ENCODE measurements around the gene TINAG. TPM values are rescaled to one million over a fixed set of nuclear protein-coding genes. Genes with fewer than 3 reads are reported as not detected.

TINAG gene
- total RNA-seq, 1 donor from 2014 or later, result not detected

- Mint-ChIP-seq H3K9me3 (peaks cover 3% of the 10 kb centered on the region), H3K27ac (no peak overlapping the region), H3K4me3 (no peak overlapping the region), H3K27me3 (ENCODE audit: insufficient read depth) (no peaks in the 10 kb centered on the region), H3K4me1 (ENCODE audit: low read depth) (peaks cover 3% of the 10 kb centered on the region), H3K36me3 (ENCODE audit: low read depth) (no peaks in the 10 kb centered on the region)
- DNase-seq (ENCODE audit: low spot score), result no peak
- intact Hi-C loops (cut with micrococcal nuclease), result no loop called here
Observed at GRCh38 chr6:54286141-54286540, 22.1 kb upstream of the TINAG start.

- H3K36me3 Mint-ChIP-seq (ENCODE audit: low read depth), result no peaks in the 10 kb centered on the region
- intact Hi-C loops (cut with micrococcal nuclease), result no loop called here
- H3K4me1 Mint-ChIP-seq (ENCODE audit: low read depth), result peaks cover 13% of the 10 kb centered on the region
- no peak overlapping the region for H3K4me3 Mint-ChIP-seq
- H3K27ac Mint-ChIP-seq, result no peak overlapping the region
- DNase-seq (ENCODE audit: low spot score), result no peak
- no peaks in the 10 kb centered on the region for H3K27me3 Mint-ChIP-seq (ENCODE audit: insufficient read depth)
- H3K9me3 Mint-ChIP-seq, result no peaks in the 10 kb centered on the region
Observed at GRCh38 chr6:54288474-54288873, 19.8 kb upstream of the TINAG start.

GRCh38 chr6:54289426-54289825 is 18.8 kb upstream of the TINAG start:
- peaks cover 13% of the 10 kb centered on the region for H3K4me1 Mint-ChIP-seq (ENCODE audit: low read depth)
- no peaks in the 10 kb centered on the region for H3K27me3 Mint-ChIP-seq (ENCODE audit: insufficient read depth)
- intact Hi-C loops (cut with micrococcal nuclease), result no loop called here
- no peak overlapping the region for H3K27ac Mint-ChIP-seq
- H3K9me3 Mint-ChIP-seq, result no peaks in the 10 kb centered on the region
- DNase-seq (ENCODE audit: low spot score), result no peak
- no peaks in the 10 kb centered on the region for H3K36me3 Mint-ChIP-seq (ENCODE audit: low read depth)
- no peak overlapping the region for H3K4me3 Mint-ChIP-seq

GRCh38 chr6:54291146-54291545 is 17.1 kb upstream of the TINAG start:
- Mint-ChIP-seq H3K4me1 (ENCODE audit: low read depth) (peaks cover 13% of the 10 kb centered on the region), H3K9me3 (no peaks in the 10 kb centered on the region), H3K27me3 (ENCODE audit: insufficient read depth) (no peaks in the 10 kb centered on the region), H3K4me3 (no peak overlapping the region), H3K27ac (no peak overlapping the region), H3K36me3 (ENCODE audit: low read depth) (no peaks in the 10 kb centered on the region)
- intact Hi-C loops (cut with micrococcal nuclease), result no loop called here
- DNase-seq (ENCODE audit: low spot score), result no peak

GRCh38 chr6:54291738-54292137 is 16.5 kb upstream of the TINAG start:
- no peak overlapping the region for H3K4me3 Mint-ChIP-seq
- H3K27ac Mint-ChIP-seq, result no peak overlapping the region
- intact Hi-C loops (cut with micrococcal nuclease), result no loop called here
- no peaks in the 10 kb centered on the region for H3K27me3 Mint-ChIP-seq (ENCODE audit: insufficient read depth)
- no peaks in the 10 kb centered on the region for H3K36me3 Mint-ChIP-seq (ENCODE audit: low read depth)
- no peaks in the 10 kb centered on the region for H3K9me3 Mint-ChIP-seq
- H3K4me1 Mint-ChIP-seq (ENCODE audit: low read depth), result peaks cover 13% of the 10 kb centered on the region
- DNase-seq (ENCODE audit: low spot score), result no peak

GRCh38 chr6:54294965-54295532 is 13.2 kb upstream of the TINAG start:
- Mint-ChIP-seq H3K4me3 (no peak overlapping the region), H3K9me3 (no peaks in the 10 kb centered on the region), H3K36me3 (ENCODE audit: low read depth) (no peaks in the 10 kb centered on the region), H3K27ac (no peak overlapping the region), H3K27me3 (ENCODE audit: insufficient read depth) (no peaks in the 10 kb centered on the region), H3K4me1 (ENCODE audit: low read depth) (peaks cover 13% of the 10 kb centered on the region)
- no peak for DNase-seq (ENCODE audit: low spot score)
- intact Hi-C loops (cut with micrococcal nuclease), result no loop called here

- intact Hi-C loops (cut with micrococcal nuclease), result no loop called here
- Mint-ChIP-seq H3K36me3 (ENCODE audit: low read depth) (no peaks in the 10 kb centered on the region), H3K27me3 (ENCODE audit: insufficient read depth) (no peaks in the 10 kb centered on the region), H3K9me3 (no peaks in the 10 kb centered on the region), H3K4me1 (ENCODE audit: low read depth) (no peaks in the 10 kb centered on the region), H3K27ac (no peak overlapping the region), H3K4me3 (no peak overlapping the region)
- no peak for DNase-seq (ENCODE audit: low spot score)
Observed at GRCh38 chr6:54299542-54300269, 8.5 kb upstream of the TINAG start.

GRCh38 chr6:54301770-54302169 is 6.5 kb upstream of the TINAG start:
- Mint-ChIP-seq H3K4me1 (ENCODE audit: low read depth) (no peaks in the 10 kb centered on the region), H3K27me3 (ENCODE audit: insufficient read depth) (no peaks in the 10 kb centered on the region), H3K9me3 (no peaks in the 10 kb centered on the region), H3K36me3 (ENCODE audit: low read depth) (no peaks in the 10 kb centered on the region), H3K27ac (no peak overlapping the region), H3K4me3 (no peak overlapping the region)
- DNase-seq (ENCODE audit: low spot score), result no peak
- intact Hi-C loops (cut with micrococcal nuclease), result no loop called here

GRCh38 chr6:54307439-54307910 is 766 bp upstream of the TINAG start:
- H3K4me1 Mint-ChIP-seq (ENCODE audit: low read depth), result no peaks in the 10 kb centered on the region
- H3K9me3 Mint-ChIP-seq, result no peaks in the 10 kb centered on the region
- H3K4me3 Mint-ChIP-seq, result no peak overlapping the region
- intact Hi-C loops (cut with micrococcal nuclease), result no loop called here
- DNase-seq (ENCODE audit: low spot score), result no peak
- H3K27me3 Mint-ChIP-seq (ENCODE audit: insufficient read depth), result no peaks in the 10 kb centered on the region
- H3K36me3 Mint-ChIP-seq (ENCODE audit: low read depth), result no peaks in the 10 kb centered on the region
- H3K27ac Mint-ChIP-seq, result no peak overlapping the region

GRCh38 chr6:54308986-54309315 is 710 bp downstream of the TINAG start:
- intact Hi-C loops (cut with micrococcal nuclease), result no loop called here
- no peaks in the 10 kb centered on the region for H3K4me1 Mint-ChIP-seq (ENCODE audit: low read depth)
- H3K36me3 Mint-ChIP-seq (ENCODE audit: low read depth), result no peaks in the 10 kb centered on the region
- no peak overlapping the region for H3K27ac Mint-ChIP-seq
- no peaks in the 10 kb centered on the region for H3K27me3 Mint-ChIP-seq (ENCODE audit: insufficient read depth)
- no peak overlapping the region for H3K4me3 Mint-ChIP-seq
- no peak for DNase-seq (ENCODE audit: low spot score)
- H3K9me3 Mint-ChIP-seq, result no peaks in the 10 kb centered on the region

- no peak for DNase-seq (ENCODE audit: low spot score)
- no peaks in the 10 kb centered on the region for H3K36me3 Mint-ChIP-seq (ENCODE audit: low read depth)
- H3K27me3 Mint-ChIP-seq (ENCODE audit: insufficient read depth), result no peaks in the 10 kb centered on the region
- no peak overlapping the region for H3K27ac Mint-ChIP-seq
- no peak overlapping the region for H3K4me3 Mint-ChIP-seq
- H3K9me3 Mint-ChIP-seq, result no peaks in the 10 kb centered on the region
- H3K4me1 Mint-ChIP-seq (ENCODE audit: low read depth), result no peaks in the 10 kb centered on the region
- intact Hi-C loops (cut with micrococcal nuclease), result no loop called here
Observed at GRCh38 chr6:54310377-54311152, 2.3 kb downstream of the TINAG start.

- Mint-ChIP-seq H3K4me1 (ENCODE audit: low read depth) (no peaks in the 10 kb centered on the region), H3K36me3 (ENCODE audit: low read depth) (no peaks in the 10 kb centered on the region), H3K27me3 (ENCODE audit: insufficient read depth) (no peaks in the 10 kb centered on the region), H3K9me3 (no peaks in the 10 kb centered on the region), H3K27ac (no peak overlapping the region), H3K4me3 (no peak overlapping the region)
- intact Hi-C loops (cut with micrococcal nuclease), result no loop called here
- DNase-seq (ENCODE audit: low spot score), result no peak
Observed at GRCh38 chr6:54315656-54316055, 7.4 kb downstream of the TINAG start.

GRCh38 chr6:54320871-54321270 is 12.6 kb downstream of the TINAG start:
- H3K4me1 Mint-ChIP-seq (ENCODE audit: low read depth), result no peaks in the 10 kb centered on the region
- H3K36me3 Mint-ChIP-seq (ENCODE audit: low read depth), result no peaks in the 10 kb centered on the region
- H3K9me3 Mint-ChIP-seq, result no peaks in the 10 kb centered on the region
- H3K27me3 Mint-ChIP-seq (ENCODE audit: insufficient read depth), result no peaks in the 10 kb centered on the region
- DNase-seq (ENCODE audit: low spot score), result no peak
- H3K27ac Mint-ChIP-seq, result no peak overlapping the region
- H3K4me3 Mint-ChIP-seq, result no peak overlapping the region
- intact Hi-C loops (cut with micrococcal nuclease), result no loop called here

Measured in activated T-helper 1 cell treated with anti-CD3 and anti-CD28 coated beads, Interleukin-12 subunit alpha, Interleukin-12 subunit beta, Interleukin-2, Interleukin-4 antibody, amounts not matched to agents 30 ng/mL and 10 ng/mL and 1 ng/mL, durations not matched to agents 14 hours and 24 hours and 36 hours (primary cell).